HepG2 (cell line): ENCODE results near the gene TANGO2. TPM values are rescaled to one million over a fixed set of nuclear protein-coding genes. Genes with fewer than 3 reads are reported as not detected.
A peak's percentile ranks its signal among the peaks of the same experiment; 100 is the strongest.

Source experiments
- ATAC-seq: fragments of 200-7000 bp; cut with Tn5 transposase; 3 replicates; pipeline ENCODE4 v1.9.1; 2020; ENCODE audit warnings: mild to moderate bottlenecking, moderate library complexity
- BruUV-seq: library from RNA; stranded (reverse); fragments of 400-500 nt; replicated peaks from 2 replicates; lab custom pipeline; 2021; lab: Mats Ljungman, UMichigan
- CTCF ChIA-PET: fragments of 300-600 bp; formaldehyde crosslinking; extraction: SDS; loops from one replicate; lab custom pipeline; 2021; ENCODE audit warnings: low total read pairs, inconsistent platforms, low intra/inter-chr PET ratio; lab: Yijun Ruan, JAX
- POLR2A ChIA-PET: fragments of 350-600 bp; sonication (Branson Sonifier 250); formaldehyde crosslinking; loops from one replicate; lab custom pipeline; 2020; ENCODE audit warnings: antibody characterized with exemption, inconsistent platforms; lab: Yijun Ruan, JAX
- DNase-seq: peaks from one replicate; pipeline ENCODE4 v3.0.0-alpha.2; 2015; ENCODE audit warnings: low spot score
- FAIRE-seq: peaks from 3 replicates; lab custom pipeline; 2011; peaks lifted over from hg19 to GRCh38; lab: Jason Lieb, UNC
- H2AFZ ChIP-seq: one replicate; pipeline ENCODE4 v1.6.1; 2011; ENCODE audit warnings: low read length, inconsistent platforms
- H3K27ac ChIP-seq: fragments of 300-600 bp; 3 replicates; pipeline ENCODE4 v1.8.0; 2011; ENCODE audit warnings: mixed run types, mild to moderate bottlenecking, mixed read lengths, low read length, inconsistent platforms; ENCODE audit not compliant: insufficient read depth; ENCODE audit errors: extremely low read length
- H3K27me3 ChIP-seq, 2 experiments: fragments of 200-600 bp in 1 of 2; 2 replicates in 1 of 2; 3 replicates in 1 of 2; pipeline versions ENCODE4 v1.6.0 to v1.8.0; 2011; ENCODE audit warnings: low read length in 2 of 2, mild to moderate bottlenecking in 2 of 2, moderate library complexity in 2 of 2, inconsistent platforms in 1 of 2; ENCODE audit not compliant: insufficient read depth in 2 of 2, control insufficient read depth in 1 of 2
- H3K36me3 ChIP-seq, 2 experiments: fragments of 200-600 bp in 1 of 2; replicated peaks in 1 of 2; 2 replicates in 1 of 2; 3 replicates in 1 of 2; pipeline versions ENCODE4 v1.5.1 to v1.8.0; 2011; ENCODE audit warnings: low read length in 2 of 2, inconsistent platforms in 1 of 2; ENCODE audit not compliant: insufficient read depth in 2 of 2, control insufficient read depth in 1 of 2
- H3K4me1 ChIP-seq: 2 replicates; pipeline ENCODE4 v1.5.1; 2012; ENCODE audit warnings: low read length, inconsistent platforms; ENCODE audit not compliant: insufficient read depth
- H3K4me2 ChIP-seq: 2 replicates; pipeline ENCODE4 v1.6.0; 2011; ENCODE audit warnings: low read depth, low read length, inconsistent platforms
- H3K4me3 ChIP-seq, 3 experiments: fragments of 200-600 bp in 1 of 3; sonication (generic), shearing (Covaris generic) in 1 of 3; replicated peaks in 1 of 3; 2 replicates each; pipeline ENCODE4 v1.5.1; 2011 to 2016; ENCODE audit warnings: low read length in 3 of 3, inconsistent platforms in 2 of 3, low read depth in 2 of 3, mild to moderate bottlenecking in 2 of 3, control low read depth in 1 of 3, mixed read lengths in 1 of 3; ENCODE audit not compliant: insufficient read depth in 1 of 3
- H3K79me2 ChIP-seq: one replicate; pipeline ENCODE4 v1.6.1; 2011; ENCODE audit warnings: low read length, inconsistent platforms; ENCODE audit not compliant: insufficient read depth
- H3K9ac ChIP-seq: 2 replicates; pipeline ENCODE4 v1.6.0; 2011; ENCODE audit warnings: mild to moderate bottlenecking, low read depth, low read length, inconsistent platforms; ENCODE audit not compliant: insufficient read depth
- H3K9me3 ChIP-seq: 2 replicates; pipeline ENCODE4 v1.5.1; 2012; ENCODE audit warnings: mild to moderate bottlenecking, low read length
- H4K20me1 ChIP-seq: 2 replicates; pipeline ENCODE4 v1.6.0; 2011; ENCODE audit warnings: inconsistent platforms, mild to moderate bottlenecking, low read length, moderate library complexity; ENCODE audit not compliant: insufficient read depth
- AGO2 ChIP-seq: fragments of 200-400 bp; formaldehyde crosslinking; optimal IDR thresholded peaks from 2 replicates; pipeline ENCODE3; 2017; ENCODE audit warnings: mild to moderate bottlenecking, low read depth, low read length, moderate library complexity
- HMG20A ChIP-seq: IDR thresholded peaks from 2 replicates; pipeline ENCODE4 v1.6.1; 2016; ENCODE audit warnings: borderline replicate concordance
- ZNF124 ChIP-seq: sonication (generic); formaldehyde crosslinking; IDR thresholded peaks from 2 replicates; pipeline ENCODE4 v1.4.0; 2020; ENCODE audit warnings: missing genetic modification reagents
- ZSCAN20 ChIP-seq: sonication (generic); formaldehyde crosslinking; IDR thresholded peaks from 2 replicates; pipeline ENCODE4 v1.4.0; 2020; ENCODE audit warnings: missing genetic modification reagents, mild to moderate bottlenecking, borderline replicate concordance
- WGBS: methylation state at CpG from one replicate; pipeline ENCODE4 v1.1.6; 2017; ENCODE audit warnings: low lambda C conversion rate; 5-methylcytosine and 5-hydroxymethylcytosine counted together
- in situ Hi-C: cut with HindIII; loops from 2 replicates; pipeline ENCODE4 v1.10.0; 2017; ENCODE audit warnings: low pct_unique_long_range_greater_than_20kb; ENCODE audit not compliant: extremely low pct_ligation_motif_present
- intact Hi-C: fragments of 100-400 bp; cut with micrococcal nuclease; formaldehyde crosslinking; loops from one replicate; pipeline ENCODE4 v1.10.0; 2022; ENCODE audit not compliant: unreplicated experiment
- polyA plus RNA-seq, 8 experiments: library from polyadenylated mRNA; depleted of rRNA in 3 of 8; stranded (reverse) in 7 of 8; unstranded in 1 of 8; fragments of >200 nt; fragmentation: Illumina TruSeq in 4 of 8; extraction: Trizol in 4 of 8; gene quantifications; 2 replicates each; pipeline versions ENCODE4 v1.2.1 to v1.2.3, GENCODE V29; 2011 to 2016; ENCODE audit warnings: low read depth in 4 of 8, missing spikeins in 1 of 8, mixed read lengths in 1 of 8; ENCODE audit not compliant: insufficient read depth in 1 of 8
- total RNA-seq, 5 experiments: library from RNA; depleted of rRNA; stranded (reverse); fragments of >200 nt; fragmentation: Illumina TruSeq; extraction: Trizol; gene quantifications; 2 replicates each; pipeline ENCODE4 v1.2.3, GENCODE V29; 2016; ENCODE audit warnings: low read depth in 1 of 5

The TANGO2 gene
- total and polyA plus RNA-seq, 2 of the 13 experiments (the other 11 are each of a cell fraction or from before 2014, with no cell fraction given), result 12.9 to 14.8 TPM

GRCh38 chr22:19981961-19982920 is 38.7 kb upstream of the TANGO2 start:
- POLR2A ChIA-PET, result no interaction called here

GRCh38 chr22:19982991-19983578 is 37.8 kb upstream of the TANGO2 start:
- H3K79me2 ChIP-seq, result no peaks in the 10 kb centered on the region
- TF ChIP-seq AGO2, result peak; percentile 26
- no peak for TF ChIP-seq ZSCAN20 (CRISPR knock-in tag)
- no peak for TF ChIP-seq HMG20A (CRISPR knock-in tag)
- WGBS, result 94% methylated on average over 6 of the region's 8 CpGs
- POLR2A ChIA-PET, result no interaction called here
- no peak for ATAC-seq
- no peak overlapping the region for H3K4me2 ChIP-seq
- H3K27me3 ChIP-seq, result no peaks in the 10 kb centered on the region
- no peak overlapping the region for H3K9ac ChIP-seq
- no peaks in the 10 kb centered on the region for H3K9me3 ChIP-seq
- no peak overlapping the region for H3K27ac ChIP-seq
- no peak overlapping the region for H3K4me3 ChIP-seq
- in situ Hi-C loops, result no loop called here
- CTCF ChIA-PET, result no interaction called here
- BruUV-seq, result no TSS peak
- no peak for DNase-seq
- H3K4me1 ChIP-seq, result peaks cover 18% of the 10 kb centered on the region
- H3K36me3 ChIP-seq, result peaks cover 1 to 13% of the 10 kb centered on the region in 2 experiments; a peak in 2 of 5 replicates
- no peak overlapping the region for H2AFZ ChIP-seq
- H4K20me1 ChIP-seq, result peaks cover 9% of the 10 kb centered on the region; the same call in 1 of the 2 replicates
- intact Hi-C loops, result no loop called here
- no peak for FAIRE-seq

More at GRCh38 chr22:19981961-19982920, 38.7 kb upstream of the TANGO2 start:
- CTCF ChIA-PET, result no interaction called here
- Histone ChIP-seq H3K4me2 (no peak overlapping the region), H3K4me1 (peaks cover 14% of the 10 kb centered on the region), H3K27ac (no peak overlapping the region), H4K20me1 (peaks cover 9% of the 10 kb centered on the region; the same call in 1 of the 2 replicates), H3K36me3 (peaks cover 1 to 13% of the 10 kb centered on the region in 2 experiments; a peak in 2 of 5 replicates), H3K4me3 (no peak overlapping the region), H3K27me3 (no peaks in the 10 kb centered on the region), H3K9ac (no peak overlapping the region), H3K79me2 (no peaks in the 10 kb centered on the region), H3K9me3 (no peaks in the 10 kb centered on the region), H2AFZ (no peak overlapping the region)
- ATAC-seq, result no peak
- in situ Hi-C loops (no loop called here), intact Hi-C loops (no loop called here)
- TF ChIP-seq ZNF124 (CRISPR knock-in tag), result no peak
- BruUV-seq, result no TSS peak
- 97% methylated on average over 9 of the region's 16 CpGs for WGBS
- DNase-seq, result no peak
- no peak for FAIRE-seq
